ENCODE measurements around the gene TGFBRAP1. TPM values are rescaled to one million over a fixed set of nuclear protein-coding genes. Genes with fewer than 3 reads are reported as not detected.

Gene TGFBRAP1
- total and polyA plus RNA-seq, 8 donors: 4.9 to 35.7 (median 15.8) TPM

DNA sequence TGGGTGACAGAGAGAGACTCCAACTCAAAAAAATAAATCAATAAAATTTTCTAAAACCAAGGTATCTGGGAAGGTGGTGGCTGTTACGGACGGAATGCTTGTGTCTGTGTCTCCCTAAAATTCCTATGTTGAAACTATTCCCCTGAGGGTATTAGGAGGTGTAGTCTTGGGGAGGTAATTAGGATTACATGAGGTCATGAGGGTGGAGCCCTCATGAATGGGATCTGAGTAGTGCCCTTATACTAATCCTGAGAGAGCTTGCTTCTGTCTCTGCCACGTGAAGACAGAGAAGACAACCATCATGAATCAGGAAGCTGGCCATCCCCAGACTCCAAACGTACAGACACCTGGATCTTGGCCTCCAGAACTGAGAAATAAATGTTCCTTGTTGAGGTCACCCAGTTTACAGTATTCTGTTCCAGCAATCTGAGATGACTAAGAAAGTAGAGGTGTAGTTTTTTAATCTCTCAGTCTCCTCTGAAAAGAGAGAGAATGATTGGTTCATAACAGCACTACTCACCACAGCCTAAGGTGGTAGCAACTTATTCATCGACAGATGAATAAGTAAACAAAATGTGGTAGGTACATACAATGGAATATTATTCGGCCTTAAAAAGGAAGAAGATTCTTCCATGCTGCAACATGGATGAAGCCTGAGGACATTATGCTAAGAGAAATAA is 38.4 kb downstream of the TGFBRAP1 start:
- no peak for DNase-seq
- Histone ChIP-seq H3K9me3 (no peaks in the 10 kb centered on the region), H3K27me3 (no peaks in the 10 kb centered on the region), H3K36me3 (peaks cover 19 to 98% (median 83%) of the 10 kb centered on the region in 4 donors), H3K27ac (no peak overlapping the region), H3K4me3 (no peak overlapping the region), H3K4me1 (peaks cover under 1 to 27% (median 8%) of the 10 kb centered on the region in 4 donors)
- no peak for TF ChIP-seq POLR2AphosphoS5 (IDR thresholded peaks at IDR 0.05)
- no peak for TF ChIP-seq POLR2A (IDR thresholded peaks at IDR 0.05)
- TF ChIP-seq, protein P1, sequence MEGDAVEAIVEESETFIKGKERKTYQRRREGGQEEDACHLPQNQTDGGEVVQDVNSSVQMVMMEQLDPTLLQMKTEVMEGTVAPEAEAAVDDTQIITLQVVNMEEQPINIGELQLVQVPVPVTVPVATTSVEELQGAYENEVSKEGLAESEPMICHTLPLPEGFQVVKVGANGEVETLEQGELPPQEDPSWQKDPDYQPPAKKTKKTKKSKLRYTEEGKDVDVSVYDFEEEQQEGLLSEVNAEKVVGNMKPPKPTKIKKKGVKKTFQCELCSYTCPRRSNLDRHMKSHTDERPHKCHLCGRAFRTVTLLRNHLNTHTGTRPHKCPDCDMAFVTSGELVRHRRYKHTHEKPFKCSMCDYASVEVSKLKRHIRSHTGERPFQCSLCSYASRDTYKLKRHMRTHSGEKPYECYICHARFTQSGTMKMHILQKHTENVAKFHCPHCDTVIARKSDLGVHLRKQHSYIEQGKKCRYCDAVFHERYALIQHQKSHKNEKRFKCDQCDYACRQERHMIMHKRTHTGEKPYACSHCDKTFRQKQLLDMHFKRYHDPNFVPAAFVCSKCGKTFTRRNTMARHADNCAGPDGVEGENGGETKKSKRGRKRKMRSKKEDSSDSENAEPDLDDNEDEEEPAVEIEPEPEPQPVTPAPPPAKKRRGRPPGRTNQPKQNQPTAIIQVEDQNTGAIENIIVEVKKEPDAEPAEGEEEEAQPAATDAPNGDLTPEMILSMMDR (IDR thresholded peaks at IDR 0.05): no peak
- TF ChIP-seq EP300 (IDR thresholded peaks at IDR 0.05): no peak
- WGBS, 5 donors: 84 to 94% (median 93%) methylated on average over 6 of the region's 6 CpGs
- intact Hi-C loops (cut with DNase I; ENCODE audit: low total_unique reads): no loop called here

DNA sequence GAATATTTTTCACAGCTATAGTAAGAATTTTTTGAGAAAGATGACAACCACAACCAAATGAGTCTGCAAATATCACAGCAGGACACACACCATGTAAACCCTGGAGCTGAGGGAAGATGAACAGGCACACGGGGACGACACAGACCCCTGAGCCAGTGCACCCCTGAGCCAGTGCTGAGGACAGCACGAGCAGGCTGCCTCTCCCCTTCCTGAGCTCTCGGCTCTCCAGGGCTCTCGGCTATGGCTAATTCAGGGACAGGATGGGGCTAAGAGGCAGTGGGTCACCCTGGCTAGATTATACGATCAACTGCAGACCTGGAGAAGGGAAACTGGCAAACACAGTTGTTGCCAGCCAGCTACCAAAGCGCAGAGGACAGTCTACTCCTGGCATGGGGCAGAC is 41.4 kb downstream of the TGFBRAP1 start:
- H3K36me3 ChIP-seq: peaks cover 28 to 98% (median 90%) of the 10 kb centered on the region in 4 donors
- no peak for DNase-seq
- no peaks in the 10 kb centered on the region for H3K9me3 ChIP-seq
- TF ChIP-seq POLR2AphosphoS5 (IDR thresholded peaks at IDR 0.05) (no peak), POLR2A (IDR thresholded peaks at IDR 0.05) (no peak), EP300 (IDR thresholded peaks at IDR 0.05) (no peak)
- TF ChIP-seq, protein P1 (IDR thresholded peaks at IDR 0.05): no peak
- H3K27ac ChIP-seq: no peak overlapping the region
- peaks cover 0 to 10% (median 0%) of the 10 kb centered on the region in 4 donors for H3K4me1 ChIP-seq
- no peak overlapping the region for H3K4me3 ChIP-seq
- intact Hi-C loops (cut with DNase I; ENCODE audit: low total_unique reads): no loop called here
- H3K27me3 ChIP-seq: no peaks in the 10 kb centered on the region
- 81 to 93% (median 87%) methylated on average over 7 of the region's 7 CpGs for WGBS, 5 donors

DNA sequence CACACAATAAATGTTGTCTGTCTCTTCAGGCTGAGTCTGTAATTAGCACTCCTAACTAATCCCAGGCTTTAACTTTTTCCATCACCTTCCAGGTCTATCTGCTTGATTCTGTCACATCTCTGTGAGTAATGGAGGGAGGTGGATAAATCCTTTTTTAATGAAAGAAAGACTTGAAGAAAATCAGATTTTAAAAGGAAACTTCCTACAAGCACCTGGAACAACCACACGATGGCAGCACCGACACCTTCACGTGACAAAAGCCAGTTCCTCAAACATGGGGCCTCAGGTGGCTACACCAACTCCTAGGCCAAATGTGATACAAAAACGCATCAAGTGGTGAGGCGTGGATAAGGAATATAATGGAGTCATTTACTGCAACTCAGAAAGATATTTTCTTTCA is 41.8 kb downstream of the TGFBRAP1 start:
- H3K4me1 ChIP-seq: peaks cover 0 to 10% (median 0%) of the 10 kb centered on the region in 4 donors
- H3K9me3 ChIP-seq: no peaks in the 10 kb centered on the region
- H3K27me3 ChIP-seq: no peaks in the 10 kb centered on the region
- WGBS, 5 donors: 25 to 50% (median 44%) methylated on average over 5 of the region's 5 CpGs
- TF ChIP-seq, protein P1 (IDR thresholded peaks at IDR 0.05): peak in 5 of 7 experiments; percentile 10 to 58 (median 50)
- TF ChIP-seq POLR2A (IDR thresholded peaks at IDR 0.05): no peak
- no peak overlapping the region for H3K27ac ChIP-seq
- H3K4me3 ChIP-seq: no peak overlapping the region
- intact Hi-C loops (cut with DNase I; ENCODE audit: low total_unique reads): no loop called here
- DNase-seq: peak; percentile 61 to 67
- H3K36me3 ChIP-seq: peaks cover 28 to 98% (median 90%) of the 10 kb centered on the region in 4 donors

DNA sequence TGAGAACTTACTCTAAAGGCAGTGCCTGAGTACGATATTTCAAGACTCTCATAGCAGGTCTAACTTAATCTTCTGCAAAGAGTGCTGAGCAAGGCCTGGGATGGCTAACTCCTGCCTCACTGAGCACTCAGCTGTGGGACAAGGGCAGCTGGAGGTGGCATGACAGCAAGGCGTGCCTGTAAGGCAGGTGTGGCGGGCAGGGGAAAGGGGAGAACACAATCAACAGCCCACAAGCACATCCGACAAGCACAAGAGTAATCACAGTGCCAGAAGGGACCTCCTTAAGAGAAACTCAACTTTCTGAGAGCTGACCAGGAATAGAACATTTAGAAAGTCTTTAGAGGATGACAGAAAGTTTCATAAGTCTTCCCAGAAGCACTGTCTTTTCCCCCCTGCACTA is 46.0 kb downstream of the TGFBRAP1 start:
- Histone ChIP-seq H3K9me3 (no peaks in the 10 kb centered on the region), H3K4me1 (peaks cover 0 to 10% (median 0%) of the 10 kb centered on the region in 4 donors), H3K36me3 (peaks cover 46 to 98% (median 94%) of the 10 kb centered on the region in 4 donors), H3K4me3 (no peak overlapping the region), H3K27me3 (no peaks in the 10 kb centered on the region), H3K27ac (no peak overlapping the region)
- intact Hi-C loops (cut with DNase I; ENCODE audit: low total_unique reads): no loop called here
- WGBS, 5 donors: 81 to 97% (median 90%) methylated on average over 4 of the region's 4 CpGs
- DNase-seq: no peak
- no peak for TF ChIP-seq POLR2A (IDR thresholded peaks at IDR 0.05)

DNA sequence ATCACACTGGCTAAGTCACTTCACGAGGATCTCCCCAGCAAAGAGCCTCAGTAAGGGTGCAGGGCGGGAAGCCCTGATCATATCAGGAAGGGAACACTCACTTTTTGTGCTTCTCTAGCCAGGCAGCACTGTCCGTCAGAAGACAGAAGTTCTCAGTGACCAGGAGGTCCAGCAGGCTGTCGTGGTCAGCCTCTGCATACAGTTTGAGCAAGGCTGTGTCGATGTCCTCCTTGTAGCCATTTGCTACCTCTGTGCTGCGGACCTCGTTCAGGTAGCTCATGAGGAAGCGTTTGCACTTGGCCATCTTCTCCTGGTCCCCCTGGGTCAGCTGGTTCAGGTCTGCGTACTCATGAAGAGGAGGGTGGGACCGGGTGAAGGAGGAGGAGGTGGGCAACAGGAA is 49.3 kb downstream of the TGFBRAP1 start:
- H3K27me3 ChIP-seq: no peaks in the 10 kb centered on the region
- intact Hi-C loops (cut with DNase I; ENCODE audit: low total_unique reads): no loop called here
- DNase-seq: no peak
- WGBS, 5 donors: 89 to 91% (median 90%) methylated on average over 10 of the region's 10 CpGs
- TF ChIP-seq, protein P1 (IDR thresholded peaks at IDR 0.05): no peak
- no peak for TF ChIP-seq EP300 (IDR thresholded peaks at IDR 0.05)
- no peaks in the 10 kb centered on the region for H3K9me3 ChIP-seq
- no peaks in the 10 kb centered on the region for H3K4me1 ChIP-seq
- H3K4me3 ChIP-seq: no peak overlapping the region
- H3K36me3 ChIP-seq: peaks cover 60 to 100% (median 99%) of the 10 kb centered on the region in 4 donors
- H3K27ac ChIP-seq: no peak overlapping the region

Measured in stomach (tissue), 9 donors.